ENCODE results near the gene LRP10. TPM values are rescaled to one million over a fixed set of nuclear protein-coding genes. Genes with fewer than 3 reads are reported as not detected.

The LRP10 gene, protein sequence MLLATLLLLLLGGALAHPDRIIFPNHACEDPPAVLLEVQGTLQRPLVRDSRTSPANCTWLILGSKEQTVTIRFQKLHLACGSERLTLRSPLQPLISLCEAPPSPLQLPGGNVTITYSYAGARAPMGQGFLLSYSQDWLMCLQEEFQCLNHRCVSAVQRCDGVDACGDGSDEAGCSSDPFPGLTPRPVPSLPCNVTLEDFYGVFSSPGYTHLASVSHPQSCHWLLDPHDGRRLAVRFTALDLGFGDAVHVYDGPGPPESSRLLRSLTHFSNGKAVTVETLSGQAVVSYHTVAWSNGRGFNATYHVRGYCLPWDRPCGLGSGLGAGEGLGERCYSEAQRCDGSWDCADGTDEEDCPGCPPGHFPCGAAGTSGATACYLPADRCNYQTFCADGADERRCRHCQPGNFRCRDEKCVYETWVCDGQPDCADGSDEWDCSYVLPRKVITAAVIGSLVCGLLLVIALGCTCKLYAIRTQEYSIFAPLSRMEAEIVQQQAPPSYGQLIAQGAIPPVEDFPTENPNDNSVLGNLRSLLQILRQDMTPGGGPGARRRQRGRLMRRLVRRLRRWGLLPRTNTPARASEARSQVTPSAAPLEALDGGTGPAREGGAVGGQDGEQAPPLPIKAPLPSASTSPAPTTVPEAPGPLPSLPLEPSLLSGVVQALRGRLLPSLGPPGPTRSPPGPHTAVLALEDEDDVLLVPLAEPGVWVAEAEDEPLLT
- total RNA-seq = 4.1 TPM

DNA sequence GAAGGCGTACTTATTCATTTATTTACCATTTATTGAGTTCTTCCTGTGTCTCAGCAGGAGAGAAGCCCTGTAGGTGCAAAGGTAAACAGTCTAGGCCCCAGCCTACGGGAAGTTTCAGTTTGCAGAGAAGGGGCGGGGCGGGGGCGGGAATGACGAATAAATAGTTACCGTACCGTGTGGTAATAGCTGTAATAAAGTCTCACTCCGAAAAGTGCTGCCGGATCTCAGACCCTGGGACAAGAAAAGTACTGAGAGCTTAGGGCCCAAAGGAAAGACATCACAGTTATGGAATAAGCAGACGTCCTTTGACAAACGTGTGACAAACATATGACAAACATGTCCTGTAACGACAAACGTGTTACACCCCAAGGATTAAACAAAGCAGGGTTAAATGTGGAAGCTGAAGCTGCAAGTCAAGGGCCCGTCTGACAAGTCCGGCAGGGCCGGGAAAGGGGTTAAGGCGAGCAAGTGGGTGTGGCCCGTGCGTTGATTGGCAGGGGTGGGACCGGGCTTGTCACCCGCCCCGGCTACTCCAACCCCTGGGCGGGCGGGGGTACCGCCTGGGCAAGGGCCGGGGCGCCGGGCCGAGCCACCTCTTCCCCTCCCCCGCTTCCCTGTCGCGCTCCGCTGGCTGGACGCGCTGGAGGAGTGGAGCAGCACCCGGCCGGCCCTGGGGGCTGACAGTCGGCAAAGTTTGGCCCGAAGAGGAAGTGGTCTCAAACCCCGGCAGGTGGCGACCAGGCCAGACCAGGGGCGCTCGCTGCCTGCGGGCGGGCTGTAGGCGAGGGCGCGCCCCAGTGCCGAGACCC, at the start of gene LRP10:
Gene LRP10, plus strand, starts transcription at position 517 of the 809 bp plus-strand sequence. CDS start 564 bp downstream, outside the sequence.

DNA sequence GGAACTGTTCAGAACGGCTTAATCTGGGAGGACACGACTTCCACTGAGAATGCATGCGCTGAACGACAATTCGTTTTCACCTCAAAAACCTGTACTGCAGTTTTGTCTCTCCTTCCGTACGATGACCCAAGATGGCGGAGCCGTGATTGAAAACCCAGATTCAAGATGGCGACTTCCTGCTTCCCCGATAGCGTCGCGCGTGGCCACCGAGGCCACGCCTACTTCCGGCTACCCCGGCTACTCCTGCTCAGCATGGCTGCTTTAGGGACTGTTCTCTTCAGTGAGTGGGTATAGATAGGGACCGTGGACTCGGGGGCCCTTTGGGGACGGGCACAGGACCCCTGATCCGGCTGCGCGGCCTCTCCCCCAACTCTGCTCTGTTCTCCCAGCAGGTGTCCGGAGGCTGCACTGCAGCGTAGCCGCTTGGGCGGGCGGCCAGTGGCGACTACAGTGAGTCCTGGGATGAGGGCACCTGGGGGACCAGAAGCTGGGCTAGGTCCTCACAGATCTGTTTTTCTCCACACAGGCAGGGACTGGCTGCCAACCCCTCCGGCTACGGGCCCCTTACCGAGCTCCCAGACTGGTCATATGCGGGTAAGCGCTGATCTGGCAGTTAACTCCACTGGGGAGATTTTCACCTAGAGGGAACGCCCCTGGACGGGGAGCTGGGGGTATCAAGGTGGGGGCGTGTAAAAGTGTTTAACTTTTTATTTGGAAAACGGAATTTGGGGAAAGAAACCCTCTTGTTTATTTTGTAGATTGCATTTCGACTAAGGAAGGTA, 41.7 kb upstream of the LRP10 start, which contains the start of gene MRPL52:
Gene MRPL52, plus strand, starts transcription at position 227 of the 782 bp plus-strand sequence. Its CDS starts 26 bp downstream, at position 253.

DNA sequence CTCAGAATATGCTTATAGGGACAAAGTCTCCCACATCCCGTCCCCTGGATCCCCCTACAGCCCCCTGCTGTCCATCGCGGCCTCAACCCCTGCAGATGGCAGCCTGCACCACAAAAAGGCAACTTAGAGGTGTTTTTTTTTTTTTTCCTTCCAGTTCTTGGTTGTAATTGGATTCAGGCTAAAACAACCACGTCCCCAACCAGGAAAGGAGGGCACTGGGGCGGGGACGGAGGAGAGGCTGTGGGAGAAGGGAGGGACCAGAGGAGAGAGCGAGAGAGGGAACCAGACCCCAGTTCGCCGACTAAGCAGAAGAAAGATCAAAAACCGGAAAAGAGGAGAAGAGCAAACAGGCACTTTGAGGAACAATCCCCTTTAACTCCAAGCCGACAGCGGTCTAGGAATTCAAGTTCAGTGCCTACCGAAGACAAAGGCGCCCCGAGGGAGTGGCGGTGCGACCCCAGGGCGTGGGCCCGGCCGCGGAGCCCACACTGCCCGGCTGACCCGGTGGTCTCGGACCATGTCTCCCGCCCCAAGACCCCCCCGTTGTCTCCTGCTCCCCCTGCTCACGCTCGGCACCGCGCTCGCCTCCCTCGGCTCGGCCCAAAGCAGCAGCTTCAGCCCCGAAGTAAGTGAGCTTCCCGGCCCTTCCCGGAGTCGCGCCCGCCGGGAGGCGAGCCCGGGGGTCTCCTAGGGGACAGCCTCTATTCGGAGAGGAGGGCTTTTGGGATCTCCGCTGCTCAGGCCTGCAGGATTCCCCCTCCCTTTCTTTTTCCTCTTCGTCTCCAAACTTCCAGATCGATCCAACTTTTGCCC, 35.0 kb upstream of the LRP10 start, which contains the start of gene MMP14:
Gene MMP14, plus strand, starts transcription at position 285 of the 813 bp plus-strand sequence. Its CDS starts 233 bp downstream, at position 518.

DNA sequence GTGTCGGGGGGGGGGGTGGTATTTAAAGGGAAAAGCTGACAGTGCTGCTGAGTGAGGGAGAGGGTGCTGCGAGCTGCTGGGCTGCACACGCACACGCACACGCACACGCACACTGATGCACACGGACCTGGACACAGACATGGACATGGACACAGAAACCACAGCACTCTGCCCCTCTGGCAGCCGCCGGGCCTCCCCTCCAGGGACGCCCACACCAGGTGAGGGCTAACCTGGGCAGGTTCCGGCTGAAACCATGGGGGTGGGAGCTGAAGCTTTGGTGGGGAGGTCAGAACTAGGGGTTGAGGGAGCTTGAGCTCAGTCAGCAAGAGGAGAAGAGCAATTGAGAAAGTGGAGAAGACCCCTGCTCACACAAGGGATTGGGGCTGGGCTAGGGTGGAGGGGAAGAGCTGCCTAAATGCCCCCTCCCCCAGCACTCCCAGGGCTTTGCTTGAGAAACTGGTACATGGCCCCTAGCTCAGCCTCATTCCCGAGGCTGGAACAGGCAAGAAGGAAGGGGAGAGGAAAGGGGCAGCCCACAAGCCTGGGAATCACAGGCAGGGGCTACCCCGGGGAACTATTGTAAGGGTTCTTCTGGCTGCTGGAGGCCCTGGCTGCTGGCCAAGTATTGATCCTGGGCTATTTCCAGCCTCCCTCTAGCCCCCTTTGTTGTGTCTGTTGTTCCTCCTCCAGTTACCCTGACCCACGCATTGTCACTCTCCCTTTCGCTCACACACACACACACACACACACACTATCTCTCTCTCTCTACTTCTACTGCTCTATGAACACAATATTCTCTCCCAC, 11.8 kb downstream of the LRP10 start, which contains the start of gene REM2:
Gene REM2, plus strand, starts transcription at position 50 of the 804 bp plus-strand sequence. Its CDS starts 66 bp downstream, at position 116.

DNA sequence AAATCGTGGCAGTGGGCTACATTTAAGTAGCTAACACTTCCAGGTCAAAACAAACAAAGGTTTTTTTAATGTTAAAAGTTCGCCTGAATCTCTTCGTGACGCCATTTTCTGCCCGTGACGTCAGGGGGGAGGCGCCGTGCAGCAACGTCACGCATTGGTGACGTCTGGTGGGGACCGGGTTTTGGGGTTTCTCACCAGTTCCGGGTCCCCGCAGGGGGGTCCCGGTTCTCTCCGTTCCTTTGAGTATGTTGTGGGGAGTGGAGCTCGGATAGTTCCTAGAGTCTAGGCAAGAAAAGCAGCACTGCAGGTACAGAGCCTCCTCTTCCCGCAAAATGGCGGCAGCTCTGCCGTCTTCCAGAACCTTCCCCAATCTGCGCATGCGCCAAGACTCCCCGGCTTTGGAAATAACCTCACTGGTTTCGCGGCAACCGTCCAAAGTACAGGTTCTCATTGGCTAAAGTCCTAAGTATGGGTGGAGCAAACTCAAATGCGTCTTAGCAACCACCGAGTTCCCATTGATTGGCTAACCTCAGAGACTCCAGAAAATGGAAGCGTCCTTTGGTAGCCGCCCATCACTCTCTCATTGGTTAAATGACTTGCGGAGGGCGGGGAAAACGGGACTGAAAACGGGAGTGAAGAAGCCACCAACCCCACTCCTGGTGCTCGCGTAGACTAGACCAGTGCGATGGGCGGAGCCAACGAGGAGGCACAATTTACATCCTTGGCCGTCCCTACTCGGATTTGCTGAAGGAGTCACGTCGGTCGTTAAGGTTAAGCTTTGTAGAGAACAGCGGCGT, 47.5 kb downstream of the LRP10 start, which contains the start of gene RBM23:
Gene RBM23, minus strand, starts transcription at position 346 of the 797 bp plus-strand sequence.

DNA sequence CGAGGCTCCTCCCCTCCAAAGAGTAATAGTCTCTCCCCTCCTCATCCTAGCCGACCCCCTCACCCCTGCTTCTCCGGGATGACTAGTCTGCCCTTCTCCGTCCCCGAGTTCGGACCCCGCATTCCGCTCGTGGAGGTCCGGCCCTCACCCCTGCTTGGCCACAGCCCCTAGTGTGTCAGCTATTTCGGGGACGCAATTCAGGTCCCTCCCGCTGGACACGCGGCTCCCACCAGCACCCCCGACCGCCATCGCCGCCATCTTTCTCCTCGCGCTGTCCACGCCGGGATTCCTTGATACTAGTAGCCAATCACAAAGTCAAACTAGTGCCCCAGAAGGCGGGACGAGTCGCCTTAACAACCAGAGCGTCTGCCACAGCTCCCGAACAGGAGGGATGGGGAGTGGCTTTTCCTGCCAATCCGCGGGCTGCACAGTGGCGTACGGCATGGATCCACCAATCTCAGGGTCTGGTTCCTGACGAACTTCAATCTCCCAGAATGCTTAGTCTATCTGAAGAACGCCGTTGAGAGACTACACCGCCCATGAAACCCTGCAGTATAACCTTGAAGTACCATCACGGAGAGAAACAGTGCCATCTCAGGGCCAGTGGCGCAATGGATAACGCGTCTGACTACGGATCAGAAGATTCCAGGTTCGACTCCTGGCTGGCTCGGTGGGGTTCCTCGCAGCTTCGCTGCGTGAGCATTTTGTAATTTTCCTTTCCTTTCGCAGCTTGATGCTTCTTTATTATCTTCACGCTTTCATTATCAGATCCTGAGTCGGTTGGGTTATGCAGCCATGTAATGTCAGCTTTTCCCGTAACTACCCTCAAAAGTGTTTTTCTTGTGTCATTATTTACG, 57.8 kb downstream of the LRP10 start, which contains the start of gene PRMT5:
Gene PRMT5, minus strand, starts transcription at position 273 of the 857 bp plus-strand sequence. Its CDS starts 15 bp downstream, at position 258.

Small RNAs within 50 kb of the gene (small RNA-seq; reads per million reads assigned to genes)
- gene RF00019 (ENCODE audit: low replicate concordance) = not detected

Other genes starting within 250 kb of the LRP10 start
- not detected for gene OR6J1, start 227.4 kb upstream of the LRP10 start, total RNA-seq
- 46.0 TPM for gene OXA1L, start 105.1 kb upstream of the LRP10 start, total RNA-seq
- 2.8 TPM for gene SLC7A7, start 56.3 kb upstream of the LRP10 start, total RNA-seq
- 18.2 TPM for gene MRPL52, start 41.9 kb upstream of the LRP10 start, total RNA-seq
- gene MMP14, start 35.2 kb upstream of the LRP10 start, total RNA-seq = 8.5 TPM
- gene REM2, start 11.5 kb downstream of the LRP10 start, total RNA-seq = 1.9 TPM
- gene RBM23, start 47.4 kb downstream of the LRP10 start, total RNA-seq = 66.0 TPM
- 46.6 TPM for gene PRMT5, start 57.6 kb downstream of the LRP10 start, total RNA-seq
- gene HAUS4, start 85.3 kb downstream of the LRP10 start, total RNA-seq = 27.2 TPM
- 4.7 TPM for gene AJUBA, start 110.8 kb downstream of the LRP10 start, total RNA-seq
- gene C14orf93, start 138.4 kb downstream of the LRP10 start, total RNA-seq = 6.3 TPM
- 127 TPM for gene PSMB5, start 163.2 kb downstream of the LRP10 start, total RNA-seq
- not detected for gene PSMB11, start 170.5 kb downstream of the LRP10 start, total RNA-seq
- 22.5 TPM for gene CDH24, start 185.8 kb downstream of the LRP10 start, total RNA-seq
- 161 TPM for gene ACIN1, start 223.4 kb downstream of the LRP10 start, total RNA-seq
- gene C14orf119, start 223.8 kb downstream of the LRP10 start, total RNA-seq = 14.4 TPM
- not detected for gene CIROP, start 233.2 kb downstream of the LRP10 start, total RNA-seq
- not detected for gene CEBPE, start 247.5 kb downstream of the LRP10 start, total RNA-seq

Measured in parietal lobe (tissue), 2 donors.